Naive thymus-derived CD4-positive, alpha-beta T cell (primary cell): ENCODE results near the gene TEX19. TPM values are rescaled to one million over a fixed set of nuclear protein-coding genes. Genes with fewer than 3 reads are reported as not detected.

ENCODE experiments used
- ATAC-seq: fragments of 150-1000 bp; cut with Tn5 transposase; 2 replicates; pipeline ENCODE4 v1.10.0; 2021; ENCODE audit warnings: mild to moderate bottlenecking, moderate library complexity
- CTCF ChIA-PET: fragments of 350-600 bp; sonication (Branson Sonifier 250); formaldehyde crosslinking; loops from one replicate; lab custom pipeline; 2021; ENCODE audit warnings: antibody characterized with exemption; lab: Charles Lee
- POLR2A ChIA-PET: fragments of 350-600 bp; sonication (Branson Sonifier 250); formaldehyde crosslinking; loops from one replicate; lab custom pipeline; 2021; ENCODE audit warnings: antibody characterized with exemption, inconsistent platforms; lab: Charles Lee
- DNase-seq, 9 donors: peaks; one replicate each; pipeline versions ENCODE4 v3.0.0 to v3.0.0-alpha.2; 2020 to 2022; ENCODE audit warnings: mixed read lengths in 1 of 9
- H3K27ac ChIP-seq: one replicate; pipeline ENCODE4 v1.7.0; 2013; ENCODE audit warnings: mild to moderate bottlenecking, low read depth, low read length, moderate library complexity
- H3K27me3 ChIP-seq, 2 donors: one replicate each; pipeline ENCODE4 v1.7.0; 2013; ENCODE audit warnings: low read length in 2 of 2, mild to moderate bottlenecking in 2 of 2, moderate library complexity in 2 of 2; ENCODE audit not compliant: control insufficient read depth in 2 of 2, insufficient read depth in 2 of 2
- H3K36me3 ChIP-seq, 3 experiments: 1 replicate in 2 of 3; 2 replicates in 1 of 3; pipeline ENCODE4 v1.7.0; 2013; ENCODE audit warnings: low read length in 3 of 3, mild to moderate bottlenecking in 3 of 3, moderate library complexity in 1 of 3; ENCODE audit not compliant: insufficient read depth in 3 of 3, control insufficient read depth in 2 of 3
- H3K4me1 ChIP-seq, 2 donors: one replicate each; pipeline ENCODE4 v1.7.0; 2013; ENCODE audit warnings: low read length in 2 of 2, mild to moderate bottlenecking in 2 of 2, moderate library complexity in 1 of 2; ENCODE audit not compliant: control insufficient read depth in 2 of 2, insufficient read depth in 2 of 2
- H3K4me3 ChIP-seq: 2 replicates; pipeline ENCODE4 v1.7.0; 2013; ENCODE audit warnings: mild to moderate bottlenecking, low read length
- H3K9me3 ChIP-seq, 3 experiments: 1 replicate in 2 of 3; 2 replicates in 1 of 3; pipeline ENCODE4 v1.7.0; 2013; ENCODE audit warnings: low read length in 3 of 3; ENCODE audit not compliant: control insufficient read depth in 2 of 3
- H3K27ac Mint-ChIP-seq, 9 donors: one replicate each; pipeline ENCODE4 v1.8.0; 2020 to 2022; ENCODE audit warnings: mixed read lengths in 9 of 9, mild to moderate bottlenecking in 8 of 9, moderate library complexity in 5 of 9, inconsistent platforms in 2 of 9
- H3K27me3 Mint-ChIP-seq, 5 donors: one replicate each; pipeline ENCODE4 v1.8.0; 2021 to 2022; ENCODE audit warnings: mixed read lengths in 5 of 5, mild to moderate bottlenecking in 1 of 5
- H3K36me3 Mint-ChIP-seq, 5 donors: one replicate each; pipeline ENCODE4 v1.8.0; 2020 to 2022; ENCODE audit warnings: mixed read lengths in 5 of 5, mild to moderate bottlenecking in 3 of 5, inconsistent platforms in 1 of 5
- H3K4me1 Mint-ChIP-seq, 7 donors: one replicate each; pipeline ENCODE4 v1.8.0; 2020 to 2022; ENCODE audit warnings: mixed read lengths in 7 of 7, mild to moderate bottlenecking in 3 of 7, inconsistent platforms in 1 of 7
- H3K4me3 Mint-ChIP-seq, 10 donors: one replicate each; pipeline ENCODE4 v1.8.0; 2020 to 2022; ENCODE audit warnings: mild to moderate bottlenecking in 10 of 10, mixed read lengths in 10 of 10, moderate library complexity in 6 of 10, inconsistent platforms in 2 of 10
- H3K9me3 Mint-ChIP-seq, 11 donors: one replicate each; pipeline ENCODE4 v1.8.0; 2020 to 2022; ENCODE audit warnings: mixed read lengths in 11 of 11, mild to moderate bottlenecking in 4 of 11, inconsistent platforms in 1 of 11, moderate library complexity in 1 of 11
- intact Hi-C, 2 donors: fragments of 100-400 bp; cut with micrococcal nuclease; formaldehyde crosslinking; loops; one replicate each; pipeline ENCODE4 v1.15.1; 2023
- polyA plus RNA-seq, 2 donors: library from polyadenylated mRNA; unstranded; fragments of 300-500 nt; fragmentation: Illumina TruSeq; gene quantifications; one replicate each; pipeline ENCODE4 v1.2.3, GENCODE V29; 2021
- total RNA-seq, 6 experiments: library from RNA in 5 of 6; stranded (reverse) in 5 of 6; gene quantifications; 1 replicate in 5 of 6; 2 replicates in 1 of 6; pipeline ENCODE4 v1.2.3 and lab custom pipeline; 2021 to 2026

The TEX19 gene
- total and polyA plus RNA-seq, 7 experiments from 2014 or later = not detected

DNA sequence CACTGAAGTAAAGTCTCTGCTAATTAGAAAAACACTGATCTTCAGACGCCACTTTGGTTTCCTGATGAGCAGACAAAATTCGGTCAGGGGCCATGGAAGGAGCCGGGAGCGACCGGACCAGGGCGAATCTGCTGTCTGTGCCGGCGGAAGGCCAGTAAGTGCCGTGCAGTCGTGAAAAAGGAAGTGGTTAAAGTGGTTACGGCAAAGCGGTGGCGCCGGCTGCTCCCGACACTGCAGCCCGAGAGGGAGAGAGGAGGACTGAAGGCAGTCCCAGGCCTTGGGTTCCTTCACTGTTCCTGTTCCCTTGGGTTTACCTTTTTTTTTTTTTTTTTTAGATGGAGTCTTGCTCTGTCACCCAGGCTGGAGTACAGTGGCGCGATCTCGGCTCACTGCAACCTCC lies 41.8 kb downstream of the TEX19 start:
- no peaks in the 10 kb centered on the region for H3K27me3 ChIP-seq
- ATAC-seq = peak; percentile 85
- Mint-ChIP-seq H3K4me3 (peak overlapping the region; percentile 80 to 98 (median 84)), H3K36me3 (peaks cover 4 to 27% (median 12%) of the 10 kb centered on the region in 5 donors), H3K9me3 (no peaks in the 10 kb centered on the region), H3K27me3 (no peaks in the 10 kb centered on the region), H3K4me1 (peaks cover 11 to 23% (median 13%) of the 10 kb centered on the region in 7 donors), H3K27ac (peak overlapping the region; percentile 30 to 93 (median 81))
- peaks cover 0 to 9% of the 10 kb centered on the region in 2 donors for H3K4me1 ChIP-seq
- peak; percentile 27 to 65 (median 41) for DNase-seq
- intact Hi-C loops = loop anchor here in 1 of 2 donors (1.0 kb wide), 1 partner anchor 12 kb away; no protein-coding TSS in a partner anchor
- H3K4me3 ChIP-seq = peak overlapping the region; percentile 46
- H3K27ac ChIP-seq = no peak overlapping the region
- no peaks in the 10 kb centered on the region for H3K9me3 ChIP-seq
- POLR2A ChIA-PET = interaction anchor here (0.6 to 1.2 kb wide), 2 partner anchors 16 to 18 kb away, joined by 3 to 5 read pairs; no protein-coding TSS in a partner anchor
- H3K36me3 ChIP-seq = peaks cover 0 to 26% (median 10%) of the 10 kb centered on the region in 3 experiments
- CTCF ChIA-PET = no interaction called here

DNA sequence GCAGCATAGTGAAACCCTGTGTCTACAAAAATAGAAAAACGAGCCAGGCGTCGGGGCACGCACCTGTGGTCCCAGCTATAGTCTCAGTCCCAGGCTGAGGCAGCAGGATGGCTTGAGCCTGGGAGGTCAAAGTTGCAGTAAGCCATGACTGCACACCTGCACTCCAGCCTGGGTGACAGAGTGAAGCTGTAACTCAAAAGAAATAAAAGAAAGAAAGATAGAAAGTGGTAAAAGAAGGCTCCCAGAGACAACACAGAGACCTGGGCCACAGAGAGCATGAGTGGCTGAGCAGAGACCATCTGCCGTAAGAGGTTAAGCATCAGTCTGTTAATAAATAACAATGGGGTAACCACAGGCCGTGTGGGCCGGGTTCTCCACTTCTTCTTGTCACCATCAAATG lies 43.8 kb downstream of the TEX19 start:
- H3K9me3 Mint-ChIP-seq = no peaks in the 10 kb centered on the region
- Histone ChIP-seq H3K4me1 (peaks cover 0 to 9% of the 10 kb centered on the region in 2 donors), H3K36me3 (peaks cover 0 to 20% (median 10%) of the 10 kb centered on the region in 3 experiments), H3K9me3 (no peaks in the 10 kb centered on the region), H3K27ac (no peak overlapping the region), H3K4me3 (no peak overlapping the region), H3K27me3 (no peaks in the 10 kb centered on the region)
- CTCF ChIA-PET = no interaction called here
- peaks cover 0 to 30% (median 7%) of the 10 kb centered on the region in 5 donors for H3K36me3 Mint-ChIP-seq
- H3K27me3 Mint-ChIP-seq = no peaks in the 10 kb centered on the region
- intact Hi-C loops = no loop called here
- H3K27ac Mint-ChIP-seq = peak overlapping the region in 2 of 9 donors; percentile 41 to 64
- no peak overlapping the region for H3K4me3 Mint-ChIP-seq
- DNase-seq (no peak), ATAC-seq (no peak)
- POLR2A ChIA-PET = interaction anchor here (0.6 kb wide), 2 partner anchors 227 to 593 kb away, joined by 3 read pairs; no protein-coding TSS in a partner anchor
- H3K4me1 Mint-ChIP-seq = peaks cover 6 to 21% (median 16%) of the 10 kb centered on the region in 7 donors

DNA sequence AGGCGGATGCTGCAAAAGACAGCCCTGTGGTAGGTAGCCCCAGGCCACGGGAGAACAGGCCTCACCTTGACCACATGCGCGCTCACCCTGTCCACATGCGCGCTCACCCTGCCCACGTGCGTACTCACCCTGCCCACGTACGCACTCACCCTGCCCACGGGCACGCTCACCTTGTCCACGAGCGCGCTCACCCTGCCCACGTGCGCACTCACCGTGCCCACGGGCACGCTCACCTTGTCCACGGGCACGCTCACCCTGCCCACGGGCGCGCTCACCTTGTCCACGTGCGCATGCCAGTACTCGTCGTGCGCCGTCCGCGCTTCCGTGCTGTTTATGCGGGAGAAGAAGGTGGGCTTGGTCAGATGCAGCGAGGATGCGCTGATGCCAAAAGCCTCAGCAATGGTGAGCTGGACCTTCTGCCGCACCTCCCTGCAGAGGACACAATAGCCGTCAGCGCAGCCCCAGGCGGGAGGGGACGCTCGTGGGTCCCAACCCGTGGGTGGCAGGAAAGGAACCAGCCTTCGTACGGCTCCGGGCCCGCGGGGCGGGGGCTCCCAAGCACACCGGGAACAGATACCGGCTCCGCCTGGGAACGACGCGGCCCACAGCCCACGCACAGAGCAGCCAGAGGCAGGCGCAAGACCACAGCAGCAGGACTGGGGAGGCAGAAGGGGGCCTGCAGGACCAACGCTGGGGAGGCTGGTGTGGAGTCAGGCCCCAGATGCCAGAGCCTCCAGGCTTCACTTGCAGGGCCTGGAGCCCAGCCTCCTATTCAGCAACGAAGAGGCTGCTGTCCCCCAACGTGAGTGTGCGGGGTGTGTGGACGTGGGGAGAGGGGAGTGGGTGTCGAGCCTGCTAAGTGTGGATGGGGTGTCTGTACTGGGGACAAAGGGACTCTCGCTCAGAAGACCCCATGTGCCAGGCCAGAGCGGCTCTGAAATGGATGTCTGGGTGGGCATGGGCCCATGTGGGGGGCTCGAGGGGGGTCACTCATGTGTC lies 44.9 kb downstream of the TEX19 start:
- H3K4me1 ChIP-seq = peaks cover 0 to 9% of the 10 kb centered on the region in 2 donors
- peaks cover 6 to 21% (median 17%) of the 10 kb centered on the region in 7 donors for H3K4me1 Mint-ChIP-seq
- ChIA-PET POLR2A (no interaction called here), CTCF (no interaction called here)
- DNase-seq (no peak), ATAC-seq (no peak)
- H3K4me3 Mint-ChIP-seq = no peak overlapping the region
- no peaks in the 10 kb centered on the region for H3K9me3 Mint-ChIP-seq
- H3K36me3 ChIP-seq = peaks cover 0 to 26% (median 10%) of the 10 kb centered on the region in 3 experiments
- intact Hi-C loops = no loop called here
- no peak overlapping the region for H3K27ac Mint-ChIP-seq
- H3K27me3 ChIP-seq = no peaks in the 10 kb centered on the region
- no peak overlapping the region for H3K4me3 ChIP-seq
- no peaks in the 10 kb centered on the region for H3K27me3 Mint-ChIP-seq
- peaks cover 0 to 38% (median 7%) of the 10 kb centered on the region in 5 donors for H3K36me3 Mint-ChIP-seq
- H3K27ac ChIP-seq = no peak overlapping the region
- H3K9me3 ChIP-seq = no peaks in the 10 kb centered on the region

DNA sequence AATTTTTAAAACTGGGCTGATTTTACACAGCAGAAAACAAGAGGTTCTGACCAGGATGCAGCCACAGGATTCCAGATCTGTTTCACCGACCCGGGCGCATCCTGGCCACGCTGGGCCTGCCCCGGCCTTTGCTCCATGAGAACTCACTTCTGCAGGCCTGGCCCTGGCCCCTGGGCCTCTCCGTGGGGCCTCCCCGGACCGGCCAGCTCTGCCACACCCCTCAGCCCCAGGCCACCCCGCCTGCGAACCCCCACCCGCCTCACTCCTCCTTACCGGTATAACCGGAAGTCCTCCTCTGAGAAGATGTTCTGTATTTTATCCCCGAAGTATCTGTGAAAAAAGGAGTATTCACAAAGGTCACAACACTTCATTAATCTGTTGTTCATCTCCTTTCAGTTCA lies 46.0 kb downstream of the TEX19 start:
- peaks cover 6 to 23% (median 17%) of the 10 kb centered on the region in 7 donors for H3K4me1 Mint-ChIP-seq
- Histone ChIP-seq H3K27me3 (no peaks in the 10 kb centered on the region), H3K27ac (no peak overlapping the region), H3K4me3 (no peak overlapping the region), H3K36me3 (peaks cover 0 to 37% (median 7%) of the 10 kb centered on the region in 3 experiments), H3K4me1 (peaks cover 0 to 9% of the 10 kb centered on the region in 2 donors), H3K9me3 (no peaks in the 10 kb centered on the region)
- ChIA-PET POLR2A (no interaction called here), CTCF (no interaction called here)
- H3K27me3 Mint-ChIP-seq = no peaks in the 10 kb centered on the region
- no peak overlapping the region for H3K4me3 Mint-ChIP-seq
- intact Hi-C loops = no loop called here
- no peak overlapping the region for H3K27ac Mint-ChIP-seq
- ATAC-seq (no peak), DNase-seq (no peak)
- peaks cover 0 to 40% (median 7%) of the 10 kb centered on the region in 5 donors for H3K36me3 Mint-ChIP-seq
- no peaks in the 10 kb centered on the region for H3K9me3 Mint-ChIP-seq

DNA sequence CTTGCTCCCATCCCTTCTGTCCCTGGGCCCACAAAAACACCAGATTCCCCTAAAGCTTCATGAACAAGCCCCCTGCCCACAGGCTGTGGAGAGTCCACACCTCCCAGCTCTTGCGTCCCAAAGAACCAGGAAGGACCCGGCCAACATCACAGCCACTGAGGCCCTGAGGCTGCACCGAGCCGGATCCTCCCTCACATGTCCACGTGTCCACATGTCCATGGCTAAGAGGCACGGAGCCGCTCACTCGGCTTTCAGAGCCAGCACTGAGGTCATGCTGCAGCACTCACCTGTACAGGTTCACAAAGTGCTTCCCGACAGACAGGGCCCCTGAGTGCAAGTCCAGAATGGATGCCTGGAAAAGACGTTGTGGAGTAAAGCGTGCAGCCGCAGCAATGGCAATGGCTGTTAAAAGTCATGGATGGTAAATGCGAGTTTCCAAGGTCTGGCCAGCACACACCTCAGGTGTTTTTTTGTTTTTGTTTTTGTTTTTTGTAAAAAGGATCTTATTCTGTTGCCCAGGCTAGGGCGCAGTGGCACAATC lies 47.2 kb downstream of the TEX19 start:
- H3K27me3 Mint-ChIP-seq = no peaks in the 10 kb centered on the region
- no peak overlapping the region for H3K4me3 Mint-ChIP-seq
- H3K27me3 ChIP-seq = no peaks in the 10 kb centered on the region
- peaks cover 0 to 15% (median 8%) of the 10 kb centered on the region in 7 donors for H3K4me1 Mint-ChIP-seq
- CTCF ChIA-PET = no interaction called here
- intact Hi-C loops = no loop called here
- H3K4me3 ChIP-seq = no peak overlapping the region
- no peak overlapping the region for H3K27ac Mint-ChIP-seq
- no peak overlapping the region for H3K27ac ChIP-seq
- ATAC-seq (no peak), DNase-seq (no peak)
- peaks cover 0 to 40% (median 7%) of the 10 kb centered on the region in 5 donors for H3K36me3 Mint-ChIP-seq
- H3K9me3 Mint-ChIP-seq = no peaks in the 10 kb centered on the region
- peaks cover 0 to 41% (median 7%) of the 10 kb centered on the region in 3 experiments for H3K36me3 ChIP-seq
- POLR2A ChIA-PET = no interaction called here
- peaks cover 0 to 3% of the 10 kb centered on the region in 2 donors for H3K4me1 ChIP-seq
- H3K9me3 ChIP-seq = no peaks in the 10 kb centered on the region

DNA sequence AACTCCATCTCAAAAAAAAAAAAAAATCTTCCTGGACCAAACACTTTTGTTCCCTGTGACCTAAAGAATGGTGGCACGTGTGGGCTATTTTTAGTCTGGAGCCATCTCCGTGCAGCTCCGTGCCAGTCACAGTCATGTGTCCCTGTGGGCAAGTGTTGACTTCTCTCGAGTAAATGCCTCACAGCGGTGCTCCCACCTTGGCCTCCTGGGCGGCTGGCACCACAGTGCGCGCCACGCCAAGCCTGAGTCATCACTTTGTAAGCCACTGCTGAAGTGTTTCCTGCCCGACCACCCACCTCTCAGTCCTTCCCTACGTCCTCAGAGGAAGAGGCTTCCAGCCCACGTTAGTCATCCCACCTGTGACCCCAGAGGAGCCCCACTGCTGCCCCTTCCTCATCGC lies 48.2 kb downstream of the TEX19 start:
- Histone ChIP-seq H3K36me3 (peaks cover 0 to 47% (median 7%) of the 10 kb centered on the region in 3 experiments), H3K9me3 (no peaks in the 10 kb centered on the region), H3K27ac (no peak overlapping the region), H3K4me3 (no peak overlapping the region), H3K27me3 (no peaks in the 10 kb centered on the region), H3K4me1 (no peaks in the 10 kb centered on the region)
- H3K4me3 Mint-ChIP-seq = no peak overlapping the region
- ChIA-PET POLR2A (interaction anchor here (0.6 kb wide), 2 partner anchors 48 to 49 kb away, joined by 3 to 5 read pairs; no protein-coding TSS in a partner anchor), CTCF (no interaction called here)
- H3K27ac Mint-ChIP-seq = no peak overlapping the region
- no peaks in the 10 kb centered on the region for H3K27me3 Mint-ChIP-seq
- no peaks in the 10 kb centered on the region for H3K9me3 Mint-ChIP-seq
- H3K36me3 Mint-ChIP-seq = peaks cover 0 to 40% (median 7%) of the 10 kb centered on the region in 5 donors
- H3K4me1 Mint-ChIP-seq = peaks cover 0 to 12% (median 0%) of the 10 kb centered on the region in 7 donors
- DNase-seq (no peak), ATAC-seq (no peak)
- intact Hi-C loops = no loop called here
